WTC11 (cell line): ENCODE data around the gene PCDHB12. TPM values are rescaled to one million over a fixed set of nuclear protein-coding genes. Genes with fewer than 3 reads are reported as not detected.

ENCODE experiments used
- ATAC-seq: fragments of 200-7000 bp; cut with Tn5 transposase; 2 replicates; pipeline ENCODE4 v1.10.0; 2021; ENCODE audit warnings: mild to moderate bottlenecking, moderate library complexity
- CTCF ChIA-PET: fragments of 300-600 bp; sonication (Branson Sonifier 250); formaldehyde crosslinking; loops from one replicate; lab custom pipeline; 2021; ENCODE audit warnings: antibody characterized with exemption; lab: Charles Lee
- POLR2A ChIA-PET: fragments of 350-600 bp; sonication (Branson Sonifier 250); formaldehyde crosslinking; loops from one replicate; lab custom pipeline; 2021; ENCODE audit warnings: antibody characterized with exemption; lab: Charles Lee
- DNase-seq: peaks from one replicate; pipeline ENCODE4 v3.0.0; 2021; ENCODE audit warnings: low spot score
- H3K27ac Mint-ChIP-seq: 2 replicates; pipeline ENCODE4 v1.8.0; 2021; ENCODE audit warnings: mixed read lengths
- H3K27me3 Mint-ChIP-seq: 2 replicates; pipeline ENCODE4 v1.8.0; 2021; ENCODE audit warnings: low read depth, mild to moderate bottlenecking, moderate library complexity, mixed read lengths
- H3K36me3 Mint-ChIP-seq: 2 replicates; pipeline ENCODE4 v1.8.0; 2021; ENCODE audit warnings: mixed read lengths
- H3K4me1 Mint-ChIP-seq: 2 replicates; pipeline ENCODE4 v1.8.0; 2022; ENCODE audit warnings: mixed read lengths
- H3K4me3 Mint-ChIP-seq: 2 replicates; pipeline ENCODE4 v1.8.0; 2021; ENCODE audit warnings: mild to moderate bottlenecking, moderate library complexity, mixed read lengths
- H3K9me3 Mint-ChIP-seq: 2 replicates; pipeline ENCODE4 v1.8.0; 2021; ENCODE audit warnings: mixed read lengths
- CREB1 ChIP-seq: sonication (generic); formaldehyde crosslinking; IDR thresholded peaks from 2 replicates; pipeline ENCODE4 v1.8.0; 2023; ENCODE audit warnings: mild to moderate bottlenecking, missing genetic modification reagents
- FOXK1 ChIP-seq: sonication (generic); formaldehyde crosslinking; IDR thresholded peaks from 2 replicates; pipeline ENCODE4 v1.8.0; 2022; ENCODE audit warnings: mild to moderate bottlenecking, moderate library complexity, missing genetic modification reagents
- GABPB1 ChIP-seq: sonication (generic); formaldehyde crosslinking; IDR thresholded peaks from 2 replicates; pipeline ENCODE4 v1.8.1; 2023; ENCODE audit warnings: mild to moderate bottlenecking, missing genetic modification reagents
- NFATC4 ChIP-seq: fragments of 250-450 bp; sonication (Bioruptor Pico); IDR thresholded peaks from 2 replicates; pipeline ENCODE4 v1.9.0; 2021; ENCODE audit warnings: mild to moderate bottlenecking
- NR1H2 ChIP-seq: sonication (generic); formaldehyde crosslinking; IDR thresholded peaks from 2 replicates; pipeline ENCODE4 v1.9.0; 2021; ENCODE audit warnings: mild to moderate bottlenecking, moderate library complexity, missing genetic modification reagents
- RELA ChIP-seq: sonication (generic); formaldehyde crosslinking; IDR thresholded peaks from 2 replicates; pipeline ENCODE4 v1.8.1; 2022; ENCODE audit warnings: missing genetic modification reagents, mild to moderate bottlenecking, borderline replicate concordance
- SMAD3 ChIP-seq: sonication (generic); formaldehyde crosslinking; IDR thresholded peaks from 2 replicates; pipeline ENCODE4 v1.8.0; 2022; ENCODE audit warnings: missing genetic modification reagents, mild to moderate bottlenecking, borderline replicate concordance
- TP53 ChIP-seq: sonication (generic); formaldehyde crosslinking; IDR thresholded peaks from 2 replicates; pipeline ENCODE4 v1.8.1; 2023; ENCODE audit warnings: mild to moderate bottlenecking, missing genetic modification reagents
- ZBTB21 ChIP-seq: sonication (generic); formaldehyde crosslinking; IDR thresholded peaks from 2 replicates; pipeline ENCODE4 v1.8.1; 2023; ENCODE audit warnings: mild to moderate bottlenecking, missing genetic modification reagents, borderline replicate concordance
- ZNF219 ChIP-seq: sonication (generic); formaldehyde crosslinking; IDR thresholded peaks from 2 replicates; pipeline ENCODE4 v1.8.0; 2023; ENCODE audit warnings: missing genetic modification reagents, mild to moderate bottlenecking, borderline replicate concordance
- ZNF232 ChIP-seq: sonication (generic); formaldehyde crosslinking; IDR thresholded peaks from 2 replicates; pipeline ENCODE4 v1.8.0; 2022; ENCODE audit warnings: mild to moderate bottlenecking, missing genetic modification reagents
- ZNF263 ChIP-seq: sonication (generic); formaldehyde crosslinking; IDR thresholded peaks from 2 replicates; pipeline ENCODE4 v1.8.1; 2022; ENCODE audit warnings: low read depth, mild to moderate bottlenecking, moderate library complexity, missing genetic modification reagents
- ZNF317 ChIP-seq: sonication (generic); formaldehyde crosslinking; IDR thresholded peaks from 2 replicates; pipeline ENCODE4 v1.8.1; 2023; ENCODE audit warnings: low read depth, mild to moderate bottlenecking, moderate library complexity, missing genetic modification reagents, borderline replicate concordance
- total RNA-seq: library from RNA; stranded (reverse); gene quantifications from 3 replicates; pipeline ENCODE4 v1.2.3, GENCODE V29; 2021
- TF ChIP-seq, protein P1 (sequence below): fragments of 250-450 bp; sonication (Bioruptor Pico); IDR thresholded peaks from 2 replicates; pipeline ENCODE4 v1.8.0; 2021; ENCODE audit warnings: mild to moderate bottlenecking
- TF ChIP-seq, protein P2 (sequence below): sonication (generic); formaldehyde crosslinking; IDR thresholded peaks from 2 replicates; pipeline ENCODE4 v1.8.1; 2022; ENCODE audit warnings: mild to moderate bottlenecking, moderate library complexity, missing genetic modification reagents
- TF ChIP-seq, protein P3 (sequence below): sonication (generic); formaldehyde crosslinking; IDR thresholded peaks from 2 replicates; pipeline ENCODE4 v1.8.0; 2022; ENCODE audit warnings: missing genetic modification reagents
- TF ChIP-seq, protein P4 (sequence below): sonication (generic); formaldehyde crosslinking; IDR thresholded peaks from 2 replicates; pipeline ENCODE4 v1.8.0; 2022; ENCODE audit warnings: mild to moderate bottlenecking, missing genetic modification reagents
- TF ChIP-seq, protein P5 (sequence below): sonication (generic); formaldehyde crosslinking; IDR thresholded peaks from 2 replicates; pipeline ENCODE4 v1.8.0; 2023; ENCODE audit warnings: missing genetic modification reagents
- TF ChIP-seq, protein P6 (sequence below): sonication (generic); formaldehyde crosslinking; IDR thresholded peaks from 2 replicates; pipeline ENCODE4 v1.8.1; 2022; ENCODE audit warnings: missing genetic modification reagents, borderline replicate concordance
- TF ChIP-seq, protein P7 (sequence below): fragments of 250-450 bp; sonication (Bioruptor Pico); IDR thresholded peaks from 2 replicates; pipeline ENCODE4 v1.9.0; 2021; ENCODE audit warnings: mild to moderate bottlenecking
- TF ChIP-seq, protein P8 (sequence below): sonication (generic); formaldehyde crosslinking; IDR thresholded peaks from 2 replicates; pipeline ENCODE4 v1.8.0; 2023; ENCODE audit warnings: mild to moderate bottlenecking, missing genetic modification reagents

PCDHB12 gene
- total RNA-seq, 1 experiment from 2014 or later: 2.7 TPM

DNA sequence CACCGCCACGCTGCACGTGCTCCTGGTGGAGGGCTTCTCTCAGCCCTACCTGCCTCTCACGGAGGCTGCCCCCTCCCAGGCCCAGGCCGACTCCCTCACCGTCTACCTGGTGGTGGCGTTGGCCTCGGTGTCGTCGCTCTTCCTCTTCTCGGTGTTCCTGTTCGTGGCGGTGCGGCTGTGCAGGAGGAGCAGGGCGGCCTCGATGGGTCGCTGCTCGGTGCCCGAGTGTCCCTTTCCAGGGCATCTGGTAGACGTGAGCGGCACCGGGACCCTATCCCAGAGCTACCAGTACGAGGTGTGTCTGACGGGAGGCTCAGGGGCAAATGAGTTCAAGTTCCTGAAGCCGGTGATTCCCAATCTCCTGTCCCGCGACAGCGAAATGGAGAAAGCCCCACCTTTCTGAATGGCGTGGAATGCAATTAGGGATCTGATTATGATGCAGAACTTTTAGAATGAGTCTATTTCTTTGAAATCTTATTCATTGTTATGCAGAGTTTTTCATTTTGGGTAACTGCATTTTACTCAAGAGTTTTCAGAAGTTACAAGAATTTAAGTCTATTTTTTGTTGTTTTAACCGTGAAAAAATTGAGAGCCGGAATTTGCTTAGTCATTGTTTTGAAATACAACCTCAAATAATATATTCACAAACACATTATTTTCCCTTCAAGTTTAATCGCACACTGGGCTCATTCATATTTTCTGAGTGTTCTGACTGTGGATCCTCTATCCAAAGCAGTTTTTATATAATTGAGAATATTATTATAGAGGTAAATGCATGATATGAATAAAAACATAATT is 28.2 kb downstream of the PCDHB12 start (continued):
- TF ChIP-seq ZNF232 (CRISPR knock-in tag) (no peak), NFATC4 (CRISPR knock-in tag) (no peak)

DNA sequence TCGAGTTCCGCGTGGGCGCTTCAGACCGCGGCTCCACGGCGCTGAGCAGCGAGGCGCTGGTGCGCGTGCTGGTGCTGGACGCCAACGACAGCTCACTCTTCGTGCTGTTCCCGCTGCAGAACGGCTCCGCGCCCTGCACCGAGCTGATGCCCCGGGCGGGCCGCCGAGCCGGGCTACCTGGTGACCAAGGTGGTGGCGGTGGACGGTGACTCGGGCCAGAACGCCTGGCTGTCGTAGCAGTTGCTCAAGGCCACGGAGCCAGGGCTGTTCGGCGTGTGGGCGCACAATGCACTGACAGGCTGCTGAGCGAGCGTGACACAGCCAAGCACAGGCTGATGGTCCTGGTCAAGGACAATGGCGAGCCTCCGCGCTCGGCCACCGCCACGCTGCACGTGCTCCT is 33.0 kb downstream of the PCDHB12 start:
- Mint-ChIP-seq H3K27ac (no peak overlapping the region), H3K4me3 (no peak overlapping the region), H3K9me3 (peaks cover 13% of the 10 kb centered on the region), H3K27me3 (peaks cover 3% of the 10 kb centered on the region; the same call in 1 of the 2 replicates), H3K36me3 (peaks cover 20% of the 10 kb centered on the region), H3K4me1 (peaks cover 13% of the 10 kb centered on the region)
- ChIA-PET POLR2A (no interaction called here), CTCF (no interaction called here)
- ATAC-seq (no peak), DNase-seq (no peak)
- no peak for TF ChIP-seq SMAD3 (CRISPR knock-in tag)
- TF ChIP-seq TP53: no peak
- TF ChIP-seq, protein P1, sequence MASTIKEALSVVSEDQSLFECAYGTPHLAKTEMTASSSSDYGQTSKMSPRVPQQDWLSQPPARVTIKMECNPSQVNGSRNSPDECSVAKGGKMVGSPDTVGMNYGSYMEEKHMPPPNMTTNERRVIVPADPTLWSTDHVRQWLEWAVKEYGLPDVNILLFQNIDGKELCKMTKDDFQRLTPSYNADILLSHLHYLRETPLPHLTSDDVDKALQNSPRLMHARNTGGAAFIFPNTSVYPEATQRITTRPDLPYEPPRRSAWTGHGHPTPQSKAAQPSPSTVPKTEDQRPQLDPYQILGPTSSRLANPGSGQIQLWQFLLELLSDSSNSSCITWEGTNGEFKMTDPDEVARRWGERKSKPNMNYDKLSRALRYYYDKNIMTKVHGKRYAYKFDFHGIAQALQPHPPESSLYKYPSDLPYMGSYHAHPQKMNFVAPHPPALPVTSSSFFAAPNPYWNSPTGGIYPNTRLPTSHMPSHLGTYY (CRISPR knock-in tag): no peak
- TF ChIP-seq CREB1 (CRISPR knock-in tag): no peak
- TF ChIP-seq FOXK1 (CRISPR knock-in tag): no peak
- TF ChIP-seq, protein P2, sequence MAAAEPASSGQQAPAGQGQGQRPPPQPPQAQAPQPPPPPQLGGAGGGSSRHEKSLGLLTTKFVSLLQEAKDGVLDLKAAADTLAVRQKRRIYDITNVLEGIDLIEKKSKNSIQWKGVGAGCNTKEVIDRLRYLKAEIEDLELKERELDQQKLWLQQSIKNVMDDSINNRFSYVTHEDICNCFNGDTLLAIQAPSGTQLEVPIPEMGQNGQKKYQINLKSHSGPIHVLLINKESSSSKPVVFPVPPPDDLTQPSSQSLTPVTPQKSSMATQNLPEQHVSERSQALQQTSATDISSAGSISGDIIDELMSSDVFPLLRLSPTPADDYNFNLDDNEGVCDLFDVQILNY (CRISPR knock-in tag): no peak
- no peak for TF ChIP-seq ZNF317 (CRISPR knock-in tag)
- TF ChIP-seq, protein P3, sequence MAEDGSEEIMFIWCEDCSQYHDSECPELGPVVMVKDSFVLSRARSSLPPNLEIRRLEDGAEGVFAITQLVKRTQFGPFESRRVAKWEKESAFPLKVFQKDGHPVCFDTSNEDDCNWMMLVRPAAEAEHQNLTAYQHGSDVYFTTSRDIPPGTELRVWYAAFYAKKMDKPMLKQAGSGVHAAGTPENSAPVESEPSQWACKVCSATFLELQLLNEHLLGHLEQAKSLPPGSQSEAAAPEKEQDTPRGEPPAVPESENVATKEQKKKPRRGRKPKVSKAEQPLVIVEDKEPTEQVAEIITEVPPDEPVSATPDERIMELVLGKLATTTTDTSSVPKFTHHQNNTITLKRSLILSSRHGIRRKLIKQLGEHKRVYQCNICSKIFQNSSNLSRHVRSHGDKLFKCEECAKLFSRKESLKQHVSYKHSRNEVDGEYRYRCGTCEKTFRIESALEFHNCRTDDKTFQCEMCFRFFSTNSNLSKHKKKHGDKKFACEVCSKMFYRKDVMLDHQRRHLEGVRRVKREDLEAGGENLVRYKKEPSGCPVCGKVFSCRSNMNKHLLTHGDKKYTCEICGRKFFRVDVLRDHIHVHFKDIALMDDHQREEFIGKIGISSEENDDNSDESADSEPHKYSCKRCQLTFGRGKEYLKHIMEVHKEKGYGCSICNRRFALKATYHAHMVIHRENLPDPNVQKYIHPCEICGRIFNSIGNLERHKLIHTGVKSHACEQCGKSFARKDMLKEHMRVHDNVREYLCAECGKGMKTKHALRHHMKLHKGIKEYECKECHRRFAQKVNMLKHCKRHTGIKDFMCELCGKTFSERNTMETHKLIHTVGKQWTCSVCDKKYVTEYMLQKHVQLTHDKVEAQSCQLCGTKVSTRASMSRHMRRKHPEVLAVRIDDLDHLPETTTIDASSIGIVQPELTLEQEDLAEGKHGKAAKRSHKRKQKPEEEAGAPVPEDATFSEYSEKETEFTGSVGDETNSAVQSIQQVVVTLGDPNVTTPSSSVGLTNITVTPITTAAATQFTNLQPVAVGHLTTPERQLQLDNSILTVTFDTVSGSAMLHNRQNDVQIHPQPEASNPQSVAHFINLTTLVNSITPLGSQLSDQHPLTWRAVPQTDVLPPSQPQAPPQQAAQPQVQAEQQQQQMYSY (CRISPR knock-in tag): no peak
- TF ChIP-seq, protein P4, sequence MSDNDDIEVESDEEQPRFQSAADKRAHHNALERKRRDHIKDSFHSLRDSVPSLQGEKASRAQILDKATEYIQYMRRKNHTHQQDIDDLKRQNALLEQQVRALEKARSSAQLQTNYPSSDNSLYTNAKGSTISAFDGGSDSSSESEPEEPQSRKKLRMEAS (CRISPR knock-in tag): no peak
- no peak for TF ChIP-seq ZBTB21 (CRISPR knock-in tag)
- TF ChIP-seq, protein P5, sequence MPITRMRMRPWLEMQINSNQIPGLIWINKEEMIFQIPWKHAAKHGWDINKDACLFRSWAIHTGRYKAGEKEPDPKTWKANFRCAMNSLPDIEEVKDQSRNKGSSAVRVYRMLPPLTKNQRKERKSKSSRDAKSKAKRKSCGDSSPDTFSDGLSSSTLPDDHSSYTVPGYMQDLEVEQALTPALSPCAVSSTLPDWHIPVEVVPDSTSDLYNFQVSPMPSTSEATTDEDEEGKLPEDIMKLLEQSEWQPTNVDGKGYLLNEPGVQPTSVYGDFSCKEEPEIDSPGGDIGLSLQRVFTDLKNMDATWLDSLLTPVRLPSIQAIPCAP: no peak
- no peak for TF ChIP-seq ZNF263 (CRISPR knock-in tag)
- no peak for TF ChIP-seq ZNF219
- TF ChIP-seq, protein P6, sequence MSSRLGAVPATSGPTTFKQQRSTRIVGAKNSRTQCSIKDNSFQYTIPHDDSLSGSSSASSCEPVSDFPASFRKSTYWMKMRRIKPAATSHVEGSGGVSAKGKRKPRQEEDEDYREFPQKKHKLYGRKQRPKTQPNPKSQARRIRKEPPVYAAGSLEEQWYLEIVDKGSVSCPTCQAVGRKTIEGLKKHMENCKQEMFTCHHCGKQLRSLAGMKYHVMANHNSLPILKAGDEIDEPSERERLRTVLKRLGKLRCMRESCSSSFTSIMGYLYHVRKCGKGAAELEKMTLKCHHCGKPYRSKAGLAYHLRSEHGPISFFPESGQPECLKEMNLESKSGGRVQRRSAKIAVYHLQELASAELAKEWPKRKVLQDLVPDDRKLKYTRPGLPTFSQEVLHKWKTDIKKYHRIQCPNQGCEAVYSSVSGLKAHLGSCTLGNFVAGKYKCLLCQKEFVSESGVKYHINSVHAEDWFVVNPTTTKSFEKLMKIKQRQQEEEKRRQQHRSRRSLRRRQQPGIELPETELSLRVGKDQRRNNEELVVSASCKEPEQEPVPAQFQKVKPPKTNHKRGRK (CRISPR knock-in tag): no peak
- no peak for TF ChIP-seq GABPB1 (CRISPR knock-in tag)
- TF ChIP-seq, protein P7, sequence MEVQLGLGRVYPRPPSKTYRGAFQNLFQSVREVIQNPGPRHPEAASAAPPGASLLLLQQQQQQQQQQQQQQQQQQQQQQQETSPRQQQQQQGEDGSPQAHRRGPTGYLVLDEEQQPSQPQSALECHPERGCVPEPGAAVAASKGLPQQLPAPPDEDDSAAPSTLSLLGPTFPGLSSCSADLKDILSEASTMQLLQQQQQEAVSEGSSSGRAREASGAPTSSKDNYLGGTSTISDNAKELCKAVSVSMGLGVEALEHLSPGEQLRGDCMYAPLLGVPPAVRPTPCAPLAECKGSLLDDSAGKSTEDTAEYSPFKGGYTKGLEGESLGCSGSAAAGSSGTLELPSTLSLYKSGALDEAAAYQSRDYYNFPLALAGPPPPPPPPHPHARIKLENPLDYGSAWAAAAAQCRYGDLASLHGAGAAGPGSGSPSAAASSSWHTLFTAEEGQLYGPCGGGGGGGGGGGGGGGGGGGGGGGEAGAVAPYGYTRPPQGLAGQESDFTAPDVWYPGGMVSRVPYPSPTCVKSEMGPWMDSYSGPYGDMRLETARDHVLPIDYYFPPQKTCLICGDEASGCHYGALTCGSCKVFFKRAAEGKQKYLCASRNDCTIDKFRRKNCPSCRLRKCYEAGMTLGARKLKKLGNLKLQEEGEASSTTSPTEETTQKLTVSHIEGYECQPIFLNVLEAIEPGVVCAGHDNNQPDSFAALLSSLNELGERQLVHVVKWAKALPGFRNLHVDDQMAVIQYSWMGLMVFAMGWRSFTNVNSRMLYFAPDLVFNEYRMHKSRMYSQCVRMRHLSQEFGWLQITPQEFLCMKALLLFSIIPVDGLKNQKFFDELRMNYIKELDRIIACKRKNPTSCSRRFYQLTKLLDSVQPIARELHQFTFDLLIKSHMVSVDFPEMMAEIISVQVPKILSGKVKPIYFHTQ (CRISPR knock-in tag): no peak
- no peak for TF ChIP-seq RELA
- TF ChIP-seq NR1H2 (CRISPR knock-in tag): no peak
- TF ChIP-seq, protein P8, sequence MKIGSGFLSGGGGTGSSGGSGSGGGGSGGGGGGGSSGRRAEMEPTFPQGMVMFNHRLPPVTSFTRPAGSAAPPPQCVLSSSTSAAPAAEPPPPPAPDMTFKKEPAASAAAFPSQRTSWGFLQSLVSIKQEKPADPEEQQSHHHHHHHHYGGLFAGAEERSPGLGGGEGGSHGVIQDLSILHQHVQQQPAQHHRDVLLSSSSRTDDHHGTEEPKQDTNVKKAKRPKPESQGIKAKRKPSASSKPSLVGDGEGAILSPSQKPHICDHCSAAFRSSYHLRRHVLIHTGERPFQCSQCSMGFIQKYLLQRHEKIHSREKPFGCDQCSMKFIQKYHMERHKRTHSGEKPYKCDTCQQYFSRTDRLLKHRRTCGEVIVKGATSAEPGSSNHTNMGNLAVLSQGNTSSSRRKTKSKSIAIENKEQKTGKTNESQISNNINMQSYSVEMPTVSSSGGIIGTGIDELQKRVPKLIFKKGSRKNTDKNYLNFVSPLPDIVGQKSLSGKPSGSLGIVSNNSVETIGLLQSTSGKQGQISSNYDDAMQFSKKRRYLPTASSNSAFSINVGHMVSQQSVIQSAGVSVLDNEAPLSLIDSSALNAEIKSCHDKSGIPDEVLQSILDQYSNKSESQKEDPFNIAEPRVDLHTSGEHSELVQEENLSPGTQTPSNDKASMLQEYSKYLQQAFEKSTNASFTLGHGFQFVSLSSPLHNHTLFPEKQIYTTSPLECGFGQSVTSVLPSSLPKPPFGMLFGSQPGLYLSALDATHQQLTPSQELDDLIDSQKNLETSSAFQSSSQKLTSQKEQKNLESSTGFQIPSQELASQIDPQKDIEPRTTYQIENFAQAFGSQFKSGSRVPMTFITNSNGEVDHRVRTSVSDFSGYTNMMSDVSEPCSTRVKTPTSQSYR (CRISPR knock-in tag): no peak
